Liver (tissue), 9 donors: ENCODE data around the gene ERC2. TPM values are rescaled to one million over a fixed set of nuclear protein-coding genes. Genes with fewer than 3 reads are reported as not detected.

Experiments
- DNase-seq: peaks from one replicate; pipeline ENCODE4 v3.0.0-alpha.2; 2017; ENCODE audit warnings: low spot score
- H3K27ac ChIP-seq, 2 donors: one replicate each; pipeline ENCODE4 v1.7.0; 2013; ENCODE audit warnings: inconsistent platforms in 2 of 2, low read length in 2 of 2, control low read depth in 1 of 2, low read depth in 1 of 2, mild to moderate bottlenecking in 1 of 2
- H3K27me3 ChIP-seq, 4 donors: one replicate each; pipeline versions ENCODE4 v1.6.1 to v1.7.0; 2013; ENCODE audit warnings: low read length in 3 of 4, inconsistent platforms in 1 of 4, mild to moderate bottlenecking in 1 of 4, moderate library complexity in 1 of 4; ENCODE audit not compliant: control insufficient read depth in 4 of 4, insufficient read depth in 4 of 4
- H3K36me3 ChIP-seq, 4 donors: one replicate each; pipeline versions ENCODE4 v1.6.1 to v1.7.0; 2013; ENCODE audit warnings: low read length in 3 of 4, mild to moderate bottlenecking in 3 of 4, low read depth in 1 of 4, moderate library complexity in 1 of 4; ENCODE audit not compliant: control insufficient read depth in 4 of 4, insufficient read depth in 3 of 4
- H3K4me1 ChIP-seq, 4 donors: one replicate each; pipeline versions ENCODE4 v1.6.1 to v1.7.0; 2013; ENCODE audit warnings: low read length in 3 of 4, mild to moderate bottlenecking in 3 of 4, moderate library complexity in 1 of 4; ENCODE audit not compliant: control insufficient read depth in 4 of 4, insufficient read depth in 4 of 4
- H3K4me3 ChIP-seq, 3 donors: one replicate each; pipeline versions ENCODE4 v1.6.1 to v1.7.0; 2013; ENCODE audit warnings: low read length in 3 of 3, control low read depth in 1 of 3, low read depth in 1 of 3, mild to moderate bottlenecking in 1 of 3
- H3K9ac ChIP-seq, 2 donors: one replicate each; pipeline ENCODE4 v1.7.0; 2013; ENCODE audit warnings: low read length in 2 of 2, mild to moderate bottlenecking in 2 of 2, moderate library complexity in 2 of 2, control low read depth in 1 of 2, low read depth in 1 of 2
- H3K9me3 ChIP-seq, 4 donors: one replicate each; pipeline versions ENCODE4 v1.6.1 to v1.7.0; 2013; ENCODE audit warnings: low read length in 3 of 4; ENCODE audit not compliant: control insufficient read depth in 4 of 4
- ATF3 ChIP-seq: IDR thresholded peaks from 2 replicates; pipeline ENCODE4 v1.6.1; 2016; ENCODE audit warnings: antibody characterized with exemption
- EGR1 ChIP-seq, 2 donors: IDR thresholded peaks; 2 replicates each; pipeline ENCODE4 v1.6.1; 2016 to 2018; ENCODE audit warnings: antibody characterized with exemption in 2 of 2, low read depth in 2 of 2
- FOXA1 ChIP-seq: IDR thresholded peaks from 2 replicates; pipeline ENCODE4 v1.6.1; 2016; ENCODE audit warnings: antibody characterized with exemption
- FOXA2 ChIP-seq: IDR thresholded peaks from 2 replicates; pipeline ENCODE4 v1.6.1; 2016; ENCODE audit warnings: antibody characterized with exemption
- GABPA ChIP-seq, 2 donors: IDR thresholded peaks in 1 of 2; conservative IDR thresholded peaks in 1 of 2; 2 replicates each; pipeline ENCODE4 v1.6.1; 2016; ENCODE audit warnings: antibody characterized with exemption in 2 of 2, mild to moderate bottlenecking in 1 of 2, moderate library complexity in 1 of 2
- HNF4A ChIP-seq, 2 donors: conservative IDR thresholded peaks; 2 replicates each; pipeline ENCODE4 v1.6.1; 2016; ENCODE audit warnings: antibody characterized with exemption in 2 of 2, mild to moderate bottlenecking in 2 of 2
- HNF4G ChIP-seq: IDR thresholded peaks from 2 replicates; pipeline ENCODE4 v1.6.1; 2016; ENCODE audit warnings: antibody characterized with exemption
- JUND ChIP-seq, 2 donors: IDR thresholded peaks; 2 replicates each; pipeline ENCODE4 v1.6.1; 2016; ENCODE audit warnings: antibody characterized with exemption in 2 of 2
- RAD21 ChIP-seq, 2 donors: IDR thresholded peaks; 2 replicates each; pipeline ENCODE4 v1.6.1; 2016; ENCODE audit warnings: antibody characterized with exemption in 2 of 2, mild to moderate bottlenecking in 2 of 2
- RXRA ChIP-seq, 2 donors: IDR thresholded peaks; 2 replicates each; pipeline ENCODE4 v1.6.1; 2017 to 2018; ENCODE audit warnings: antibody characterized with exemption in 2 of 2, mild to moderate bottlenecking in 1 of 2
- SP1 ChIP-seq: IDR thresholded peaks from 2 replicates; pipeline ENCODE4 v1.6.1; 2018; ENCODE audit warnings: antibody characterized with exemption, mild to moderate bottlenecking
- TAF1 ChIP-seq: conservative IDR thresholded peaks from 2 replicates; pipeline ENCODE4 v1.6.1; 2016; ENCODE audit warnings: antibody characterized with exemption, mild to moderate bottlenecking
- YY1 ChIP-seq: IDR thresholded peaks from 2 replicates; pipeline ENCODE4 v1.6.1; 2016; ENCODE audit warnings: antibody characterized with exemption, mild to moderate bottlenecking
- ZBTB33 ChIP-seq: IDR thresholded peaks from 2 replicates; pipeline ENCODE4 v1.6.1; 2016; ENCODE audit warnings: antibody characterized with exemption
- WGBS: extraction: QIAGEN DNeasy Blood & Tissue Kit; methylation state at CpG from one replicate; pipeline ENCODE4 v1.1.7; 2013; 5-methylcytosine and 5-hydroxymethylcytosine counted together
- polyA plus RNA-seq, 2 donors: library from polyadenylated mRNA; stranded (reverse) in 1 of 2; unstranded in 1 of 2; fragments of 200-250 nt in 1 of 2; fragments of >200 nt in 1 of 2; fragmentation: Nextera tagmentation in 1 of 2; extraction: Ambion mirVana in 1 of 2; gene quantifications; one replicate each; pipeline versions ENCODE4 v1.2.1 to v1.2.3, GENCODE V29; 2013 to 2015
- total RNA-seq, 2 donors: library from RNA; depleted of rRNA; stranded (reverse); fragments of >200 nt; gene quantifications; one replicate each; pipeline ENCODE4 v1.2.3, GENCODE V29; 2014
- TF ChIP-seq, protein P1 (sequence below): IDR thresholded peaks from 2 replicates; pipeline ENCODE4 v1.6.1; 2016; ENCODE audit warnings: antibody characterized with exemption
- TF ChIP-seq, protein P2 (sequence below): fragments of 150-350 bp; IDR thresholded peaks from 2 replicates; pipeline ENCODE4 v1.5.1; 2017; ENCODE audit warnings: improper control_type of control experiment, low read depth, low read length; ENCODE audit not compliant: missing input control
- TF ChIP-seq, protein P3 (sequence below): IDR thresholded peaks from 2 replicates; pipeline ENCODE4 v1.6.1; 2016; ENCODE audit warnings: antibody characterized with exemption, mild to moderate bottlenecking
- donor health status: healthy.
- donor health status: healthy.
- donor health status: healthy.
- donor health status: healthy.
- donor health status: healthy.

The ERC2 gene
- total and polyA plus RNA-seq, 4 donors = 0.14 to 0.25 TPM; not detected in 2

- TF ChIP-seq ATF3 = no peak
- no peak for TF ChIP-seq RAD21 (IDR thresholded peaks at IDR 0.05)
- TF ChIP-seq TAF1 = no peak
- TF ChIP-seq JUND (IDR thresholded peaks at IDR 0.05) = no peak
- no peak for TF ChIP-seq EGR1 (IDR thresholded peaks at IDR 0.05; ENCODE audit: low read depth in 2 of 2)
- TF ChIP-seq FOXA2 = no peak
- no peak for TF ChIP-seq FOXA1
Measured at GRCh38 chr3:56055546-56055945, 412.7 kb downstream of the ERC2 start (continued).

DNA sequence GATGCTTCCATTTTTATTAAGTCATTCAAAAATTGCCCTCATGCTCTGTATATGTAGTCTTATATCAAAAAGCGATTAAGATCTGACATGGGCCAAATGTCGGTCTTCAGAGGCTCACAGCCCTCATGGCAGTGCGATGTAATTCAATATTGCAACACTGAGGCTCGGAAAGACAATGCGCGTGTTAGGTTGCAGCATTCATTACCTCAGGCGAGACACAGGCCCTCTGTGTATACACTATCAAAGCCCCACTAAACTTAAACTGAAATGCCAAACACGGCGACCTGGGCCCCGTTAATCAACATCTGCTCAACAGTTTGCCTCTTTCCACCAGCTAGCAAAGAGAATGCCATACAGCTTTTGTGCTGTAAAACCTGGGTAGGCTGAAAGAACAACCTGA is 413.4 kb downstream of the ERC2 start:
- Histone ChIP-seq H3K27me3 (peaks cover 0 to 3% (median 0%) of the 10 kb centered on the region in 4 donors), H3K9ac (no peak overlapping the region), H3K27ac (no peak overlapping the region), H3K4me1 (no peaks in the 10 kb centered on the region), H3K36me3 (no peaks in the 10 kb centered on the region), H3K9me3 (no peaks in the 10 kb centered on the region), H3K4me3 (no peak overlapping the region)
- 71% methylated on average over 10 of the region's 10 CpGs for WGBS
- no peak for DNase-seq
- TF ChIP-seq FOXA1 (no peak), TAF1 (no peak)
- TF ChIP-seq, protein P1, sequence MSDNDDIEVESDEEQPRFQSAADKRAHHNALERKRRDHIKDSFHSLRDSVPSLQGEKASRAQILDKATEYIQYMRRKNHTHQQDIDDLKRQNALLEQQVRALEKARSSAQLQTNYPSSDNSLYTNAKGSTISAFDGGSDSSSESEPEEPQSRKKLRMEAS = no peak

DNA sequence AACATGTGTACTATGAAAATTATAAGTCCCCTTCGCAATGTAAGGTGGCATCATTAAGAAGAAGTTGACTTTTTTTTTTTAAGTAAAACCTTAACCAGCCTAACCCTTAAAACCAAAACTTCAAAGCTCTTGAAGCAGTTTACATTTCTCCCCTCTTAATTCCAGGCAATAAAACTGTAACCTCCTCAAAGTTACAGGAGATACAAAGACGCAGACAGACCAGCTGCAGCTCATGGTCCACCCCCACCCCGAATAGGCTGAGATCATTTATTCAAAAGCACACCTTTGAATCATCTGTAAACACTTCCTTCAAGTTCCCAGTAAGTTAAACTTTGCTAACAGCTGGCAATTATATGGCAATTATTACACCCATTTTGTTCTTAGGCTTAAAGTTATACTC is 414.5 kb downstream of the ERC2 start:
- H3K9me3 ChIP-seq = no peaks in the 10 kb centered on the region
- peaks cover 0 to 4% (median 0%) of the 10 kb centered on the region in 4 donors for H3K27me3 ChIP-seq
- no peak overlapping the region for H3K27ac ChIP-seq
- H3K4me1 ChIP-seq = no peaks in the 10 kb centered on the region
- no peak for DNase-seq
- TF ChIP-seq RXRA (IDR thresholded peaks at IDR 0.05) = no peak
- TF ChIP-seq, protein P2, sequence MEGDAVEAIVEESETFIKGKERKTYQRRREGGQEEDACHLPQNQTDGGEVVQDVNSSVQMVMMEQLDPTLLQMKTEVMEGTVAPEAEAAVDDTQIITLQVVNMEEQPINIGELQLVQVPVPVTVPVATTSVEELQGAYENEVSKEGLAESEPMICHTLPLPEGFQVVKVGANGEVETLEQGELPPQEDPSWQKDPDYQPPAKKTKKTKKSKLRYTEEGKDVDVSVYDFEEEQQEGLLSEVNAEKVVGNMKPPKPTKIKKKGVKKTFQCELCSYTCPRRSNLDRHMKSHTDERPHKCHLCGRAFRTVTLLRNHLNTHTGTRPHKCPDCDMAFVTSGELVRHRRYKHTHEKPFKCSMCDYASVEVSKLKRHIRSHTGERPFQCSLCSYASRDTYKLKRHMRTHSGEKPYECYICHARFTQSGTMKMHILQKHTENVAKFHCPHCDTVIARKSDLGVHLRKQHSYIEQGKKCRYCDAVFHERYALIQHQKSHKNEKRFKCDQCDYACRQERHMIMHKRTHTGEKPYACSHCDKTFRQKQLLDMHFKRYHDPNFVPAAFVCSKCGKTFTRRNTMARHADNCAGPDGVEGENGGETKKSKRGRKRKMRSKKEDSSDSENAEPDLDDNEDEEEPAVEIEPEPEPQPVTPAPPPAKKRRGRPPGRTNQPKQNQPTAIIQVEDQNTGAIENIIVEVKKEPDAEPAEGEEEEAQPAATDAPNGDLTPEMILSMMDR = no peak
- TF ChIP-seq SP1 = no peak
- TF ChIP-seq, protein P1 = no peak
- TF ChIP-seq TAF1 = no peak
- TF ChIP-seq ZBTB33 = no peak
- TF ChIP-seq FOXA2 = no peak
- TF ChIP-seq HNF4G = no peak
- no peak for TF ChIP-seq ATF3
- no peak for TF ChIP-seq YY1
- no peak for TF ChIP-seq FOXA1
- no peak for TF ChIP-seq EGR1 (IDR thresholded peaks at IDR 0.05; ENCODE audit: low read depth in 2 of 2)
- no peak for TF ChIP-seq GABPA (IDR thresholded peaks at IDR 0.05 in 1 of 2, conservative IDR thresholded peaks at IDR 0.05 in 1 of 2)
- no peak for TF ChIP-seq JUND (IDR thresholded peaks at IDR 0.05)
- TF ChIP-seq, protein P3, sequence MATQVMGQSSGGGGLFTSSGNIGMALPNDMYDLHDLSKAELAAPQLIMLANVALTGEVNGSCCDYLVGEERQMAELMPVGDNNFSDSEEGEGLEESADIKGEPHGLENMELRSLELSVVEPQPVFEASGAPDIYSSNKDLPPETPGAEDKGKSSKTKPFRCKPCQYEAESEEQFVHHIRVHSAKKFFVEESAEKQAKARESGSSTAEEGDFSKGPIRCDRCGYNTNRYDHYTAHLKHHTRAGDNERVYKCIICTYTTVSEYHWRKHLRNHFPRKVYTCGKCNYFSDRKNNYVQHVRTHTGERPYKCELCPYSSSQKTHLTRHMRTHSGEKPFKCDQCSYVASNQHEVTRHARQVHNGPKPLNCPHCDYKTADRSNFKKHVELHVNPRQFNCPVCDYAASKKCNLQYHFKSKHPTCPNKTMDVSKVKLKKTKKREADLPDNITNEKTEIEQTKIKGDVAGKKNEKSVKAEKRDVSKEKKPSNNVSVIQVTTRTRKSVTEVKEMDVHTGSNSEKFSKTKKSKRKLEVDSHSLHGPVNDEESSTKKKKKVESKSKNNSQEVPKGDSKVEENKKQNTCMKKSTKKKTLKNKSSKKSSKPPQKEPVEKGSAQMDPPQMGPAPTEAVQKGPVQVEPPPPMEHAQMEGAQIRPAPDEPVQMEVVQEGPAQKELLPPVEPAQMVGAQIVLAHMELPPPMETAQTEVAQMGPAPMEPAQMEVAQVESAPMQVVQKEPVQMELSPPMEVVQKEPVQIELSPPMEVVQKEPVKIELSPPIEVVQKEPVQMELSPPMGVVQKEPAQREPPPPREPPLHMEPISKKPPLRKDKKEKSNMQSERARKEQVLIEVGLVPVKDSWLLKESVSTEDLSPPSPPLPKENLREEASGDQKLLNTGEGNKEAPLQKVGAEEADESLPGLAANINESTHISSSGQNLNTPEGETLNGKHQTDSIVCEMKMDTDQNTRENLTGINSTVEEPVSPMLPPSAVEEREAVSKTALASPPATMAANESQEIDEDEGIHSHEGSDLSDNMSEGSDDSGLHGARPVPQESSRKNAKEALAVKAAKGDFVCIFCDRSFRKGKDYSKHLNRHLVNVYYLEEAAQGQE = no peak
- no peak for TF ChIP-seq HNF4A (conservative IDR thresholded peaks at IDR 0.05)
- no peak overlapping the region for H3K4me3 ChIP-seq
- 51% methylated on average over 3 of the region's 3 CpGs for WGBS
- no peaks in the 10 kb centered on the region for H3K36me3 ChIP-seq
- H3K9ac ChIP-seq = no peak overlapping the region
